Fibroblast of skin of abdomen (primary cell): ENCODE data around the gene RNF181.
"Not testable (repeated sequence)": the region's sequence is repeated elsewhere in the genome, so short reads cannot be mapped to it uniquely, and the experiment has no call there.

Source experiments
- DNase-seq: peaks from one replicate; pipeline ENCODE4 v3.0.0-alpha.2; 2013

RNF181 gene

DNA sequence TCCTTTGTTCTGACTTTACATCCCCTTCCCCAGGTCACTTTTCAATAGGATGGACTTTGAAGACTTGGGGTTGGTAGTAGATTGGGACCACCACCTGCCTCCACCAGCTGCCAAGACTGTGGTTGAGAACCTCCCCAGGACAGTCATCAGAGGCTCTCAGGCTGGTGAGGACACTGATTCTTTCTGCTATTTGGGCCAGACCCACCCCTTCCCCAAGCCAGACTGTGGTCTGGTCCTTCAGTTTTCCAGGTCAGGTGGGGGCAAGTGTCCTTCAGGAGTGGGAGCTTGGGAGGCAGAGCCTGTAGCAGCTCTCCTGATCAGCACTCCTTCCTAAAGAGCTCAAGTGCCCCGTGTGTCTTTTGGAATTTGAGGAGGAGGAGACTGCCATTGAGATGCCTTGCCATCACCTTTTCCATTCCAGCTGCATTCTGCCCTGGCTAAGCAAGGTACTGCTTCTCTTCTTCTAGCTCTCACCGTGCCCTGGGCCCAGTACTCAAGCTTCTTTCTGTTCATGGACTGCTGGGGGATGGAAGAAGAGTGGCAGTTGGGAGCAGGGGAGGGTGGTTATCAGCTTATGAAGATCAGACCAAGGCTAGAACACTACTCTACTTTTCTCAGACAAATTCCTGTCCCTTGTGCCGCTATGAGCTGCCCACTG is 1.1 kb downstream of the RNF181 start:
- DNase-seq = no peak

DNA sequence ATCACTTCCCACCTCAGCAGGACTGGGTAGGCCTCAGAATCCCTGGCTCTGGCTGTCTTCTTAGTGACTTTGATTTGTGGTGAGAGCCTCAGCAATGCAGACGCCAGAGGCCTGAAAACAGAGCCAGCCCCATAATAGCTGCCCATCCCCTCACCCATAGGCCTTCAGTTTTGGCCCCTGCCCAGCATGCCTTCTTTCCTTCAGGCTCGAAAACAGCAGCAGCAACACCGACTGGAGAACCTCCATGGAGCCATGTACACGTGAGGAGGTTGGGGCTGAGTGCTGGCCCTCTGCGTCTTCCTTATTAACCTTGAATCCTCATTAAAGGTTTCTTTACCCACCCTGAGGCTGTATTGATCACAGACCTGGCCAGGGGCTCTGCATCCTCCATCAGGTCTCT is 1.7 kb downstream of the RNF181 start:
- DNase-seq = no peak

DNA sequence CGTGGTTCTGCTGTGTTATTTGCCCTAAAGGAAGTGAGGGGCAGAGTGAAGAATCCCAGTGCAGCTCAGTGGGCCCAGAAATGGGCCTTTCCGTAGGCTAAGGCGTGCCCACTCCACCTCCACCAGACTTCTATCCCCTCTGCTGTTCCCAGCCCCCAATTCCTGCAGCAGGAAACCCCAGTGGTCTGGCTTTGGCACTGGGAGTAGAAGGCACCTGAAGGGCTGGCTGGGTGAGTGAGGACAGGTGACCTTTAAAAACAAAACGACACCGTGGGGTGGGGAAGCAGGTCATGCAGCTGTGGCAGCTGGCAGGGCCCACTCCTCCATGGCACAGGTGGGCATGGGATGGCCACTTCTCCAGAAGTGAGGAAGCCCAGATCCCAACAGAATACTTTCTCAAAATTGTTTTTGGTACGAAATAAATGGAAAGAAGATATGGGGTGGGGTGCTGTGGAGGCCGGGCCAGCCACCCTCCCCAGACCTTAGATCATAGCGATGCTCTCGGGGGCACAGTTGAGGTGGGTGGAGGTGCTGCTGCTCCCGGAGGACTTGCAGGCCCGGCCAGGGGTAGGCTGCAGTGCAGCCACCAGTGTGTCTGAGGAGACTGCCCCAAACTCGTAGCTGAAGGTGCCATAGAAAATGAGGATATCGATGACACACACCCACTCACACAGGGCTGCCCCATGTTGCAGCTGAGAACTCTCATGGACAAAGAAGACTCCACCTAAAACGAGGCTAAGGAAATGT is 3.2 kb downstream of the RNF181 start:
- no peak for DNase-seq

DNA sequence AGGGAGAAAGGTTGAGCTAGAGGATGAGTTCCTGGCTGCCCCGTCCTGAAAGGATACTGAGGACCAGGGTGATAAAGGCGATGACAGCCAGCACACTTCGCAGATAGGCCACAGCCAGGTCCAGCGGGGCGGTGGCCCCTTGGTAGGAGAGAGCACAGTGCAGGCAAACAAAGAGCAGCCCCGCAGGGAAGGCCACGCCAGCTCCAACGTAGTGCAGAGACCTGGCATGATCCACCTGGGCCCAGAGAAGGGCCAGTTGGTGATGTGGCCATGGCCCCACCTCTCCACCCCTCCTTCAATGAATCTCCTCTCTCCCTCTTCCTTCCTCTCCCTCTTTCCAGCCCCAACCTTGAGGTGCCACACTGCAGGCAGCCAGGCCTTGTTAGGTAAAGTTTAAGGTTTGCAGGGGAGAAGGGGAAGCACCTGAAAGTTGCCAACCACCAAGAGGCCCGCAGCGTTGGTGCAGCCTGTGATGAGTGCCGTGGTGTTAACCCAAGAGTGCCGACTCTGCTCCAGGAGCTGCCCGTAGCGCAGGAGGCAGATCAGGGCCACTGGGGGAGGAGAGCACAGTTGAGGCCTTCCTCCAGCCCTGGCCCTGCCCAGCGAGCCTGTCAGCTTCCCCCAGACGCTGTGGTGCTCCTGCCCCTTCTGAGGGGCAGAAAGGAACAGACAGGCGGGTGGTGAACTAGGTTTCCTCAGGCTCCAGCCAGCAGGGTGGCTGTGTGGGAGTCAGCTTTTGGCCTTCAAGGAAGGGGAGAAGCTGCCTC is 4.1 kb downstream of the RNF181 start:
- no peak for DNase-seq

DNA sequence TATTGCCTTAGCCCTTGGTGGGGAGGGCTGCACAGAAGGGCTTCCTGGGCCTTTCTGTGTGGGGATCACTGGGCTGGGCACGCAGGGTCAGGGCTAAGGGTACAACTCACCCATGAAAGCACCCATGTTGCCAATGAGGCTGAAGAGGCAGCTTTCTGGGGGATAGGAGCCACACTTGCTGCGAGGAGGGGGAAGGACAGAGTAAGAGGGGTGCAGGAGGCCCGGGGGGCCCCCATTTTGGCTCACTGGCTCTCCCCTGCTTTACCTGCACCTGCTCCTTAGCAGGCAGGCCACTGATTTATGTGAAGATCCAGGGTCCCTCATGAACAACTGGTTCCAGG is 4.7 kb downstream of the RNF181 start:
- DNase-seq = no peak

DNA sequence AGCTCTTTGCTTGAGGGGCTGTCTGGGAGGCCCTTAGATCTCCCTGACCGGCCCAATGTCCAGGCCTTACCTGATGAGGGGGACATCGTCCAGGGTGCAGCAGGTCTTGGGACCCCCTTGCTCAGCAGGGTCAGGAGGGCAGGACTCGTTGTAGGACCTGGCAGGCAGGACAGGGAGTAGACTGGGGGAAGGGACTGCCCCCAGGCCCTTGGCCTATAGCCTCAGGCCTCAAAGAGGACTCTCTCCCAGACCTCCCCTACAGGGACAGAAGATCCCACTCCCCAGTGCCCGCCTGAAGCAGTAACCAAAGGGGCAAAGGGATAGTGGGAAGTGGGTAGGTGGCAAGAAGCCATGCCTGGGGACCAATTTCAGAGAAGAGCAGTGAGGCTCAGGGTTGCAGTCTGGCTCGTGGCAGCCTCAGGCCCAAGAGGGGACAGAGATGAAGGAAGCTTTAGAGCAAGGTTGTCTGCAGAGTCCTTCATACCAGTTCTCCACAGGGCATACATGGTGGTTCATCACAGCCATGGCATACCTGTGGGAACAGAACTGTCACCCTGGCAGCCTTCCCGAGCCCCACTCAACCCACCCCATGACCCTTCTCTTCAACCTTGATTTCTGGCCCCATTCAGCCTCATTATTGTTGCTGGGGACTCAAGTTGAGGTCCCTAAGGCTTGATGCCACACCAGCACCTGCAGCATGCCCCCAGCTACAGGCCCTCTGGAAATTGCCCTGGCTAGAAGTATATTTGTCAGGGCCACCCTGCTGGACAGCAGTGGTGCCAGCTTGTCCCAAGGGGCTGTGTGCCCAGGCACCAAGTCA is 5.6 kb downstream of the RNF181 start:
- DNase-seq = no peak

DNA sequence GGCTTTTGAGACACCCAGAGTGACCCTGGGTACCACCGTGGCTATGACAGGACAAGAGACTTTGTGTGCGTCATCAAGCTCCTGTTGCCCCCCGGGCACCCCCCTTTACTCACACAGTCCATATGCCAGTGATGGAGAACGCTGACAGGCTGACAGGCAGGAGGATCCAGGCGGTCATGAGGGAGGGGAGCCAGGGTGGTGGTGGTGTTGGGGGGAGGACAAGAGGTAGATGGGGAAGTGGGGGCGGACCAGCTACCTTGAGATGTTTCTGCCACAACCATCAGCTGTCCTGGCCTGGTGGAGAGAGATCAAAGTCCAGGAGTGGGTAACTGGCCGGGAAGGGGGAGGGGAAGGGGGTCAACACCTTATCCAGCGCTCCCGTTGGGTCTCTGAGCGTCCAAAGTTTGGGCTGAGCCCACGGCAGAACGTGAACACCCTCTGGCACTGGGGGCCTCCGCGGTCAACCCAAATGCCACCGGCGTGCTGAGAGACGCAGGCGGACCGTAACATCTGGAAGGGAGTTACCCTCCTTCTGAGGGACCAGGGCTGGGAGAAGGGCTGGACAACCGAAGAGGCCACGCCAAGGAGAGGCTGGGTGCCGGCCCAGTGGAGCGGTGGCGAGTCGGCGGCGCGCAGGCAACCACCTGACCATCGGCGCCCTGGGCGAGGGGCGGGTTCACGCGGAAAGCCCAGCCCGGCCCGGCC is 6.4 kb downstream of the RNF181 start:
- DNase-seq = peak; percentile 18

DNA sequence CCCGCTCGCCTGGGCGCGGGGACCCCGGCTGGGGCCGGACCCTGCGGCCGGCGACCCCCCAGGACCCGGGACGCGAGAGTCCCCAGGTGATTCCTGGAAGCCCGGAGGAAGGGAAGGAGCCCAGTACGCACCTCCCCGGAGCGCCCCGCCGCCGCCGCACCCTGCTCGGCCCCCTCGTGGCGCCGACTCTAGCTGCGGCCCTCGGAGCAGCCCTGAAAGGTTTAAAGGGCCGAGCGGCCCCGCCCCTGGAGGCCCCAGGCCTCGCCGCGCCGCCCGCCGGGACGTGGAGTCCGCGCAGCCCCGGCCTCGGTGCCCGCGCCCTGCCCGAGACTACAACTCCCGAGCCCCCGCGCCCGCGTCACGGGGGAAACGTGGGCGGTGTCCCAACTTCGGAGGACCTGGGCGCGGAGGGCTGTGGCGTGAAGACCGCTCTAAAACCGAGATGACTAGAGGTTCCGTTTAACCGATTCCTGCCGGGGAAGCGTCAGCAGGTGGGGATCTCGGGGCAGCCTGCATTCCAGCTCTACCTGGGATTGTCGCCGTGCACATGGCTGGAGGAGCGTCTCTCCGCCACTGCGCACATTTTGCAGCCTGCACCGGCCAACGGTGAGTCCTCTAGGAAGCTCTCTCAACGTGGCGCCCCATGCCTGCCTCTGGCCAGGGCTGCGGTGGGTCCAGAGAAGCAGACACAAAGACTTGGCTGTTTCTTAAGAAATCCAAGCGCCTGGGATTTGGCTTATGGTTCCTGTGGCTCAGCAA is 7.1 kb downstream of the RNF181 start, which contains the start of gene TMEM150A:
Gene TMEM150A (minus strand): TSS at position 223 of the 759 bp plus-strand sequence. CDS start 750 bp downstream, outside the sequence.
- DNase-seq = peak; percentile 91

DNA sequence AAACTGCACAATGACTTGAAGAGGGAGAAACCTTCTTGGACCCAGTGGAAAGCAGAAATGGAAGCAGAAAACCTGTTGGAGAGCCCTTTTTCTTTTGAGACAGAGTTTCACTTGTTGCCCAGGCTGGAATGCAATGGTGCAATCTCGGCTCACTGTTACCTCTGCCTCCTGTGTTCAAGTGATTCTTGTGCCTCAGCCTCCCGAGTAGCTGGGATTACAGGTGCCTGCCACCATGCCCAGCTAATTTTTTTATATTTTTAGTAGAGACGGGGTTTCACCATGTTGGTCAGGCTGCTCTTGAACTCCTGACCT is 8.5 kb downstream of the RNF181 start:
- DNase-seq = not testable (repeated sequence)

DNA sequence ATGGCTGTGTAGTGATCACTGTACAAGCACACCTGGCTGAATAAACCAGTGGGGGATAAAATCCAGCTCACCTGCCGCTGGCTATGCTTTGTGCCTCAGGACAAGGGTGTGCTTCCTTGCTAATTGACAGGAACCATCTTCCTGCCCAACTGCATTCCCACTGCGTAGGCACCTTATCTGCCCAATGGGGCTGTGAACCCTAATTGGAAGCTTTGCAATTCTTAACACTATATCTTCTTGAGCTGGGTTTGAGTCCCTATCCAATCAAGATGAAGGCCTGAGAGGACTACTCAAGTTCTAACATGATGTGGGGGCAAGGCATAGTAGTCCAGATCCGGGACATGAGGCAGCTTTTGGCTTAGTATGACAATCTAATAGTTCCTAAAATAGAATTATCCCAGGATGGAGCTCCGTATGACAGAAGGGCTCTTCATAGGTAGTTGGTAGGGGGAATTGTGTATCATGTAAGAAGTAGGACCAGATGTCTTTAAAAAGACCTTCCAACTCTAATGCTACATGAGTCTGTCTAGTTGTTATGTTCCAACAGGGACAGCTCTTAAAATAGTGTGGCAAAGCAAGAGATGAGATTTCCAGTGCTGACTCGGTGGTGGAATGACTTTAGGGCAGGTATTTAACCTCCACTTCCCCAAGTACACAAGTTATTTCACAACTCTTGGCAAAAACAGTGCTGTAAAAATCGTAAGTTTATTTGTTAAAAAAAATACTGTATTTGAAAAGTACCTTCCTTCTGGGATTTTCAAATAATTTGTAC is 9.2 kb downstream of the RNF181 start:
- no peak for DNase-seq

DNA sequence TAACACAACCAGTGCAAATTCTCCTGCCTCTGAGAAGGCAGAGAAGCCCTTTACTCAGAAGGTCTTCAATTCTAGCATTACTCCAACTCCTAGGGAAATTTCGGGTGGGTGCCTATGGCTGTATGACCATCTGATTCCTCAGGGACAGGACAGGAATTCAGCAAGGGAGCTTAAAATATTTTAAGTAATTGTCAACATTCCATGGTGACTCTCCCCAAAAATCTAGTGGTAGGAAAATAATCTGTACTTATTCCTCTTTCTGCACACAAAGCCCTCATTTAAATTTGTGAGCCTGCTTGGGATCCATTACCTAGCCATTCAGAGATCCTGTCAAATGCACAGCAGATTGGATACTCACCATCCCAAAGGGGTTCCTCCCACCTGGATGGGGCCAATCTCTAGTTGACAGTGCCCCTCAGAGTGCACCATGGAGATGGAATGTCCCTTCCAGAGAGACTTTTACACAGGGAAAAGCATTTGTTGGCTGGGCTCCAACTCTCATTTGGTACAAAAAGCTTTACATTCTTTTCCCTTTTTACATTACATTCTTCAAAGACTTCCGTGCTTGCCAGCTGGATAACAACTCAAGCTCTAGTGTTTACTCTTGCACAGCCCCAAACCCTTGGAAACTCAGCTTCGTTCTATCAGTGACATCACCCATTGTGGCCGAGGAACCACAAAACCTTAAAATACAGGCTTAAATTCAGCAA is 10.0 kb downstream of the RNF181 start:
- DNase-seq = peak; percentile 85

DNA sequence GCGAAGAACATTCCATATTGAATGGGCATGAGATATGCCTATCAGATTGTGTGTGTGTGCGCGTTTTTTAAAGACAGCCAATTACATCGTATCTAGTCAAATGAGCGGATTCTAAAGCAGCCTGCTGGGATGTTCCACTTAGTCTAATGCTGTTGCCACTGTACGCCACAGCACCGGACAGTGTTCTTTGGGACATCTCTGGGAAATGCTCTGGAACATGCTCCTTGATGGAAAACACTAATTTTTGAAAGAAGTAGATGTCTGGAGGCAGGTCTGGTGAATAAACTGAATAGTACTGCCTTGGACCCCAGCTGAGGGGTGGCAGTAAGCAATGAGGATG is 10.5 kb downstream of the RNF181 start:
- DNase-seq = no peak

DNA sequence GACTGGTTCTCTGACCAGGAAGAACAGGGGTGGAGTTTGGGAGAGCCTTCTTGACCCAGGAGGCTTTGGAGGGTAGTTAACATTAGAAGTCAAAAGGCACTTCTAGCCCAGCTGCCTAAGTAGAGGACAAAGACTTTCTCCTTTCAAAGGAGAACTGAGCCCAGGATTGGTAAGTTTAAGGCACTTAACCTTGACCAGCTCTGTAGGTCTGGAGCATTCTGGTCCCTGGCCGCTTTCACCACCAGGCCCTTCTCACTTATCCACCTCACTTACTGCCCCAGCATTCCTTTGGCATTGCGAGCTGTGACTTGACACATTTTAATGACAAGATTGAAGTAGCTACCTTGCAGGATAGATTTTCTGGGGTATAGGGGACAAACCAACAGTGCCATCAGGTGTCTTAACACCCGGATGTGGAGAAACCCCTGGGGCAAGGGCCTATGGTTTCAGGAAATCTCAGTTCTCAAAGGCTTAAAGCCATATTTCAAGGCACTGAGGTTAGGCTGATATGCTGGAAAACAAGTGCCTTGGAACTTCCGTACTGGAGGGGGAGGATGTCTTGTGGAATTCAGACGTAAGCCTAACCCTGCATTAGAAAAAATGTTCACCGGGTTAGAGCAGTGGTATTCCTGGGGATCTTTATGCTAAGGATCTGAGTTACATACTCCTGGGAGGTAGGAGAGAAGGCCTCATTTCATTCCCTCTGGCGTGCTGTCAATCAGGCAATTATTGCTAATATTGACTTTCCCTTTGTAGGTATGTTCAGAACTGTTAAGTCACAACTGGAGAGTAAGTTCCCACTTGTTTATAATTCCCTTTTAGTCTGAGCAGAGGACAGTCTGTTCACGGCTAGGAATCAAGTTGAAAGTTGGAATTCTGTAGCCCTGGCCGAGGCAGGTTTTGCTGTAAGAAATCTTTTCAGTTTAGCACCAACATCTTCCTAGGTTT is 12.0 kb downstream of the RNF181 start:
- DNase-seq = no peak

DNA sequence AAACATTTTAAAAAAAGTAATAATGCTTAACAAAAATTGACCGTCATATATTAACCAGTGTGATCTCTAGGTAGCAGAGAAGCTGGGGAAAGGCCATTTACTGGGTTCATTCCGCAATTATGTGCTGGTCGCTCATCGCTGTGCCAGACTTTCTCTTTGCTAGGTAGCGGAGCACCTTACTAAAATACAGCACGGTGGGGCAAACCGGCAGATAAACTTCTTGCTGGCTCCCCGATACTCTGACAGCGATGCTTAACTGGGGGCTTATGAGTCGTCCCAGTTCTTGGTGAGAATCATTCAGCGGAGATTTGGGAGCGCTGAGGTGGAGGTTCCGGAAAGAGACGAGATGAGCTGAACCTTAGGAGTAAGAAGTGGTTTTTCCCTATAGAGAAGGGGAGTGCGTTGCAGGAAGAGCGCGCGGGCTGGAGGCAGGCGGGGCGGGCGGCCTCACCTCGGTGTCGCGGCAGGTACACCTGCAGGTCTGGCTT is 15.7 kb downstream of the RNF181 start:
- DNase-seq = no peak

DNA sequence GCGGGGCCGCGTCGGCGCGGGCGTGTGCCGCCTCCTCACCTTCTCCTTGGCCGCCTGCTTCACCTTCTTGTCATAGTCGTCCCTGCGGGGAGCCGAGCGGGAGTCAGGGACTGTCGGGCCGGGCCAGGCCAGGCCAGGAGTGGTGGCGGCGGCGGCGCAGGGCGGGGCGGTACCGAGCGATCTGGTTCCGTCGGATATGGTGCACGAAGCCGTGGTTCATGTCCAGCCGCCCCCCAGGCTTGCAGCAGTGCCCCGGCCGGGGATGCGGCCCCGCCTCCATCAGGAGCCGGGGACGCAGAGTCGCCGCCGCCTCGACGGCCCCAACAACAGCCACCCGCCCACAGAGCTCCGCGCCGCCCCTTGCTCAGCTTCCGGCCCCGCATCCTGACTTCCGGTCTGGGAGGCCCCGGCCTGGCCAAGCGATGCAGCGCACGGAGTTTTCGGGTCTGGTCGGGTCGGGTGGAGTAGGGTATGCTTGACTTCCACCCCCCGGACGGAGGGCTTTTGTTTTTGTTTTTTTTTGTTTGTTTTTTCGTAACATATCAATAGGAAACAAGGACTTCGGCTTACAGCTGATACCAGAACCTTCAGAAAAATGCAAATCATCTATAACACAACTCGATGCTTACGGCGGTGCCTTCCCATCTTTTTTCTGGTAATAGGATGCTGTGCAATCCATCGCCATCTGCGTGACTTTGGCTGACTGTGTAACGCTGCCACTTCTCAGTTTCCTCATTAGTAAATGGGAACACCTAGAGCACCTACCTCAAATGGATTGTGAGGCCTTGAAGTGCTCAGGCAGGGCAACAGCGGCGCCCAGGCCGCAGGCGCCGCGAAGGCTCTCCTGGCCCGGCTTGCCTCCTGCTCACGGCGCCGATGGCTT is 16.4 kb downstream of the RNF181 start, which contains the start of gene C2orf68:
Gene C2orf68 (minus strand): TSS at position 362 of the 883 bp plus-strand sequence. CDS start 82 bp downstream, at position 280.
- peak; percentile 87 for DNase-seq

DNA sequence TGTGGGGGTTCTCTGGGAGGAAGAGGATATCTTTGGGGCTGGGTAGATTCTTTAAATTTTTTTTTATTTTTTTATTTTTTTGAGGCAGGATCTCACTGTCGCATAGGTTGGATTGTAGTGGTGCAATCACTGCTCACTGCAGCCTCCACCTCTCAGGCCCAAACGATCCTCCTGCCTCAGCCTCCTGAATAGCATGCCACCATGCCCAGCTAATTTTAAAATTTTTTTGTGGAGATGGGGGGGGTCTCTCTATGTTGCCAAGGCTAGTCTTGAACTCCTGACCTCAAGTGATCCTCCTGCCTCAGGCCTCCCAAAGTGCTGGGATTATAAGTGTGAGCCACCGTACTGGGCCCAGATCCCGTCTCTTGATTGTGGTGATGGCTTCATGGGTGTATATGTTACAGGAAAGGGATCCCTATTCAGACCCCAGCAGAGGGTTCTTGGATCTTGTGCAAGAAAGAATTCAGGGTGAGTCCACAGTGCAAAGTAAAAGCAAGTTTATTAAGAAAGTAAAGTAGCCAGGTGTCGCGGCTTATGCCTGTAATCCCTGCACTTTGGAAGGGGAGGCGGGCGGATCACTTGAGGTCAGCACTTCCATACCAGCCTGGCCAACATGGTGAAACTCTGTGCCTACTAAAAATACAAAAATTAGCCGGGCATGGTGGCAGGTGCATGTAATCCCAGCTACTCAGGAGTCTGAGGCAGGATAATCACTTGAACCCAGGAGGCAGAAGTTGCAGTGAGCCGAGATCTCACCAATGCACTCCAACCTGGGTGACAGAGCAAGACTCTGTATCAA is 18.4 kb downstream of the RNF181 start:
- DNase-seq = no peak

DNA sequence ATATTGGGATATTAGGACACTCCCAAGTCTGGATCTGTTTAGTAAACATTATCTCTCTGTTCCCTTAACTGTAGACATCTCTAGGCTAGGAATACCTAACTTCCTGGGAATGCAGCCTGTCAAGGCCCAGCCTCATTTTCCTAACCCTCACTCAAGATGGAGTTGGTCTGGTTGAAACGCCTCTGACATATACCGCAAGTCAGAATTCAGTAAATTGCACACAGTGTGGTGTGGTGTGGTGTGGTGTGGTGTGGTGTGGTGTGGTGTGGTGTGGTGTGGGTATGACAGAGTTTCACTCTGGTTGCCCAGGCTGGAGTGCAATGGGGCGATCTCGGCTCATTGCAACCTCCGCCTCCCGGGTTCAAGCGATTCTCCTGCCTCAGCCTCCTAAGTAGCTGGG is 19.2 kb downstream of the RNF181 start:
- not testable (repeated sequence) for DNase-seq
